MV-4-11 (cell line): ENCODE measurements around the gene CHRNA3.

Source experiments
- DNase-seq: peaks from one replicate; lab custom pipeline; 2025; lab: John Stamatoyannopoulos, UW

The CHRNA3 gene

DNA sequence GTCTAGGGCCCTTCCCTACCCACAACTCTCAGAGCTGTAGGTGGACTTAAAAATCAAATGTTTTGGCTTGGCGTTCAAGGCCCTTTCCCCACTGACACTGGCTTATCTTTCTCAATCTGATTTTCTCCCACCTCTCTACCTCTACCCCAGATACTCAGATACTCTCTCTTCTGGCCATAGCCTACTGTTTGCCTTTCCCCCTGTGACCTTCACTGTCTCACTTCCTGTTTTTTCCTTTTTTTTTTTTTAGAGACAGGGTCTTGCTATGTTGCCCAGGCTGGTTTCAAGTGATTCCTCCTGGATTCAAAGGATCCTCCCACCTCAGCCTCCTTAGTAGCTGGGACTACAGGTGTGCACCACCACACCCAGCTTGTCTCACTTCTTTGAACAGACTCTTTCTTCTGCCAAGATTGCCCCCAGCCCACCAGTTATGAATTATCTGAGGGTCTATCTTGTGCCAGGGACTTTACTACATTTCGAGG lies 15.6 kb upstream of the CHRNA3 start:
- no peak for DNase-seq

DNA sequence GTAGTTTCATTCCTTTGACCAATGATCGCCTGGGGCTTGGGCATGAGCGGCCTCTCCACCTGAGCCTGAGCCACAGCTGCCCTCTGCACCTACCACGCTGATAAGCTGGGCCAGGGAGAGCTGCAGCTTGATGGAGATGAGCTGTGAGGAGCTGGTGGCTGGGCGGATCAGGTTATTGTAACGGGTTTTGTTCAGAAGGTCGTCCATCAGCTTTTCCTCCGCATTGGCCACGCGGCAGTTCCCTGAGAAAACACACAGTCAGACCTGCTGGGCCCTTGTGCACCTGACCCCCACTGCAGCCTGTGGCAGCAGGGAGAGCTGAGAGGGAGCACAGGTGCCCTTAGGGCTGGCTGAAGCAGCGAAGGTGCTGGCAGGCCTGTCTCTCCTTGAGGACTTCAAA lies 14.6 kb upstream of the CHRNA3 start:
- no peak for DNase-seq

- DNase-seq, result no peak
These were observed 13.7 kb upstream of the CHRNA3 start for GRCh38 chr15:78634210-78635145.

- DNase-seq, result no peak
These were observed 12.6 kb upstream of the CHRNA3 start for GRCh38 chr15:78633348-78633747.

DNA sequence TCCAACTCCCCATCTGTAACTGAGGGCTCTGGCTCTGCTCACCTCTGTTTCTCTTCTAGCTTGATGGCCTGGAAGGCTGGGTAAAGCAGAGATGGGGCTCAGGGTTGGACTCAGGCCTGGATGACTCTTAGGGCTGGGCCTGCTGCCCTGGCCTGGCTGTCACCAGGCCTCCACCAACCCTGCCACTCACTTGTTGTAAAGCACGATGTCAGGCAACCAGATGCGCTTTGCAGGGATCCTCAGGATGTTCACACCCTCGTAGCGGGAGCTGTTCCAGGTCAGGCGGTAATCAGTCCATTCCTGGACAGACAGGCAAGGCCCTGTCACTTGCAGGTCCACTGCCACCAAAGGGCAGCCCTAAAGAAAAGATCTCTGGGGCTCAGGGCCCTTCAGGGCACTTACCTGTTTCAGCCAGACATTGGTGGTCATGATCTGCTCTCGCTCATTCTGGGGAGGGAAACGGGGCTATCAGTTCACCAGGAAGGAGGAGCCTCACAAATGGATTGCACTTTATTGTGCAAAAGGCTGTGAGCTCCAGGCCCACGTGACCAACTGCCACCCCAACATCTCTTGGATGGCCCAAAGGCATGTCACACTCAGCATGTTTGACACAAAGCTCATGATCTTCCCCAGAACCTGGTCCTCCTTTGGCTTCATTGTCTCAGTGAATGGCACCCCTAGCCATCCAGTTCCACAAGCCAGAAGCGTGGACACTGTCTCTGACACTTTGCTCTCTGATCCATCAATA lies 10.3 kb upstream of the CHRNA3 start:
- DNase-seq, result no peak

GRCh38 chr15:78629716-78630065 lies 8.9 kb upstream of the CHRNA3 start:
- no peak for DNase-seq

GRCh38 chr15:78629031-78629715 lies 8.4 kb upstream of the CHRNA3 start:
- DNase-seq, result no peak

- DNase-seq, result no peak
These were observed 7.4 kb upstream of the CHRNA3 start for GRCh38 chr15:78628227-78628626.

- no peak for DNase-seq
These were observed 6.6 kb upstream of the CHRNA3 start for GRCh38 chr15:78627348-78627747.

DNA sequence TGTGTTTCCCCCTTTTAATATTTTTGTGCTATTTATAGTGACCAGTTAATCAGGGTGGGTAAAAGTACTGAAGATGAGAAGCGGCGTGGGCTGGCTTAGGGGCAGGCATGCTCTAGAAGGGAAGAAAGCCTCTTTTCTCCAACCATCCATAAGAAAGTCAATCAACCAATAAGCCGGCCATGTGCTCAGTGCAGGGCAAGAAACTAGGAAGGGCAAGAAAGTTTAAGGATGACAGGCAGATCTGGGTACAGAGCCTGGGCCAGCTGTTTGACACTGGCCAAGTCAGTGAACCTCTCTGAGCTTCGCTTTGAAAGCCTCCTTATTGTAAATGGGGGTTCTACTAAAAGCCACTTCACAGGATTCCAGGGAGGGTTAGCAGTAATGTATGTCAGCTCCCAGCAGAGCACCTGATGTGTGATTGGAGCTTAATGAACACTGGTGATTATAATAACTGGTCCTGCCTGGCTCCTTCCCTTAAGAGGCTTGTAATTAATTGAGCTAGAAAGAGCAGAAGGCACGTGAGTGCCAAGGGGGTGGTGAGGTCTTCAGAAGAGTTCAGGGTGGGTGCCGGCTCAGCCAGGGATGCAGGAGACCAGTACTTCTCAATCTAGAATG lies 5.7 kb upstream of the CHRNA3 start:
- DNase-seq, result no peak

GRCh38 chr15:78625606-78626280 lies 4.9 kb upstream of the CHRNA3 start:
- no peak for DNase-seq

DNA sequence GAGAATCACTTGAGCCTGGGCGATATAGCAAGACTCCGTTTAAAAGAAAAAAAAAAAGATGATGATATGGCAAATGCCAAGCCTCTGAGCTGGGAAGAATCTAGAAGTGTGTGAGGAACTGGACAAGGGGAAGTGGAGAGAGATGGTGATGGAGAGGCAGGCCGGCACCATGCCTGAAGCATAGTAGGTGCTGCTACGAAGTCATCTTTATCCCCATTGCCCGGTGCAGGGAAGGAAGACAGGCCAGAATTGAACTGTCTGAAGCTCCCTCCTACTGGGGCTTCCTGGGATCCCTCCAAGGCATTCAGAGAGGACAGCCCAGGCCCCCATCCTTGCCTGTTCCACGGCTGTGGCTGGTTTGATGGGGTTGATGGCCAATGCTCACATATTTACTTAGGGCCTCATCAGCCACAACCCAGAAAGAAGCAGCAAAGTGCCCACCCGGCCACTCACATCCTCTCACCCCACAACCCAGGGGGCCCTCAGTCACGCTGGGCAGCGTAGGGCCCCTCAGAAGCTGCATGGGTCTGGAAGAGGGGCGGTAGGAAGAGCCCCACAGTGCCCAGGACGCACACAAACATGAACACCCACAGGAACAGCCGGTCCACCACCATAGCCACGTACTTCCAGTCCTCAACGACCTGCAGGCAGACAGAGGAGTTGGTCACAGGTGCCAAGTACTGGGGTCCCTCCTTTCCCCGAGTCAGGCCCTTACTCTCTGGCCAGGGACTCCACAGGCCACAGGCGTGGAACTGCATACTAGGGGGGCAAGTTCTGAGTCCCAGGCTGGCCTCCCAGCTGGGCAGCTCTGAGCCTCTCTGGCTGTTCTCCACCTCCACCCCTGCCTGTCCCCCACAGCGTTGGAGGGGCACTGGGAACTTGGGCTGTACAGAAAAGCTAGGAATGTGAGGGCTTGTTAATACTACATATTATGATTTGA lies 4.1 kb upstream of the CHRNA3 start:
- DNase-seq, result no peak

DNA sequence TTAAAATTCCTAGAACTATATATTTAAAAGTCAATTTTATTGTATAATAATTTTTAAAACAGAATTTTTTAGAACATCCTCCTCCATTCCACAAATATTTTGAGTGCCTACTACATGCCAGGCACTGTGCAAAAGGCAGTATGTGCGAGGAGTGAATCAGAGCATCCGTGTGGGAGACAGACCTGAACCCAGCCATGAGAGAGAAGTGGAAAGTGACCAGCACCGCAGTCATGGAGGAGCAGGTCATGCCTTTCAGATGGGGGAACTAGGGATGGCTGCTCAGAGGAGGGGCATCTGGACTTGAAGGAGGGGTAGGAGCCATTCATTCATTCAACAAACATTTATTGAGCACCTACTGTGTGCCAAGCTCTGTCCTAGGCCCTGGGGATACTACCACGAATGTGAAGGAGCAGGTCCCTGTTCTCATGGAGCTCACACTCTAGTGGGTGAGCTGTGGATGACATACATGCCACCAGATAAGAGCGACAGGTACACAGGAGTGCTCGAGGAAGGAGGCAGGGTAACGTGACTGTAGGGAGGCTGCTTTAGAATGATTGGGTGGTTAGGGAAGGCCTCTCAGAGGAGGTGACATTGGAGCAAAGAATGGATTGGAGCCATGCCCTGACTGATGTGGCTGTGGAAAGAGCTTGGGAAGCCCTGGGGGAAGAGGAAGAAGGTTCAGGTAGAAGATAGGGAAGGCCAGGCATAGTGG lies 3.1 kb upstream of the CHRNA3 start:
- DNase-seq, result no peak

GRCh38 chr15:78621810-78622402 lies 1.1 kb upstream of the CHRNA3 start:
- no peak for DNase-seq

DNA sequence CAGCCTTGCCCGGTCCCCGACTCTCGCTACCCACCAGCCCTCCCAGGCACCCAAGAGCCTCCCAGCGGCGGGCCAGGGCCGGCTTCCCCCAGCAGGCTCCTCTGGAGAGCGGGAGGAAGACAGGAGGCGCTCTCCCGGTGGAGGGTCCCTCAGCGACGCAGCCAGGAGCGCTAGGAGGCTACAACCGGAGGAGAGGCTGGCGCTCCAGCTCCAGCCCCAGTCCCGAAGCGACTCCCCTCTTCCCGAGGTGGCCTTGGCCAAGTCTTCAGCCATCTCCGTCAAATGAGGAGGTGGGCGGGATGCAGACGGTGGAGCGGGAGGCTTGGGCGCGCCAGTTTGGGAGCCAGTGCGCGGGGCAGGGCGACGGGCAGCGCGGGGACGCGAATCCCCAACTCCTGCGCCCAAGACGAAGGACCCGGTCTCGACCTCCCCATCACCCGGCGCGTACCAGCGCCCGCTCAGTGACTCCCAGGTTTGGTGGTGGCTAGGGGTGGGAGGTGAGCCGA lies 722 bp downstream of the CHRNA3 start:
- no peak for DNase-seq

GRCh38 chr15:78619022-78619950 lies 1.5 kb downstream of the CHRNA3 start:
- no peak for DNase-seq

GRCh38 chr15:78618490-78618934 lies 2.3 kb downstream of the CHRNA3 start:
- DNase-seq, result peak; percentile 74

DNA sequence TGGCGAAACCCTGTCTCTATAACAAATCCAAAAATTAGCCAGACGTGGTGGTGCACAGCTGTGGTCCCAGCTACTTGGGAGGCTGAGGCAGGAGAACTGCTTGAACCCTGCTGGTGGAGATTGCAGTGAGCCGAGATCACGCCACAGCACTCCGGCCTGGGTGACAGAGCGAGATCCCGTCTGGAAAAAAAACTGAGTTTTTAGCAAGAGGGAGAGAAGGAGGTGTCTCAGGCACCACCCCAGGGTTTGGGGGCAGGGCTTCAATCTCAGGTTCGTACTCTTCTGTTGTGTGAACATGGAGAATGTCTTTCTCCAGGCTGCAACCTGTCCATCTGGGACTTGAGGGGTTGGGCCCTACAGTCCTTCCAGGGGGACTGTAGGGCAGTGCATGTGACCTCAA lies 2.7 kb downstream of the CHRNA3 start:
- DNase-seq, result no peak
